ENCODE data around the gene TMC1.

Gene TMC1

GRCh38 chr9:72685911-72686310 lies 164.5 kb downstream of the TMC1 start:
- H4K12ac ChIP-seq (ENCODE audit: low read depth, low read length): no peak overlapping the region
- no peak overlapping the region for H3K4ac ChIP-seq (ENCODE audit: low read depth, low read length)
- no peak overlapping the region for H4K91ac ChIP-seq (ENCODE audit: low read depth, low read length)
- DNase-seq: no peak
- H3K4me1 ChIP-seq (ENCODE audit: control insufficient read depth in 1 of 2, insufficient read depth in 2 of 2, low read length in 2 of 2): no peaks in the 10 kb centered on the region
- WGBS (ENCODE audit: extremely low coverage, insufficient coverage, insufficient read length): no CpG with 5 or more reads among the region's 2 CpGs
- no peak overlapping the region for H4K8ac ChIP-seq (ENCODE audit: low read depth, low read length)
- H2BK12ac ChIP-seq (ENCODE audit: low read length): no peak overlapping the region
- H2BK120ac ChIP-seq (ENCODE audit: insufficient read depth, low read length, poor library complexity): no peak overlapping the region
- H3K18ac ChIP-seq (ENCODE audit: low read length): no peak overlapping the region
- H3K36me3 ChIP-seq (ENCODE audit: control insufficient read depth in 1 of 2, insufficient read depth in 2 of 2, low read length in 2 of 2): no peaks in the 10 kb centered on the region
- no peak overlapping the region for H3K9ac ChIP-seq (ENCODE audit: low read length)
- H3K27me3 ChIP-seq (ENCODE audit: insufficient read depth, low read length): no peaks in the 10 kb centered on the region
- H3K27ac ChIP-seq (ENCODE audit: low read depth, low read length): no peak overlapping the region
- no peaks in the 10 kb centered on the region for H3K9me3 ChIP-seq (ENCODE audit: insufficient read depth, low read depth, low read length)
- H2AK5ac ChIP-seq (ENCODE audit: low read length): no peak overlapping the region
- H3K4me3 ChIP-seq (ENCODE audit: low read depth, low read length): no peak overlapping the region
- H3K14ac ChIP-seq (ENCODE audit: low read length): no peak overlapping the region
- H3K79me1 ChIP-seq (ENCODE audit: low read length): no peaks in the 10 kb centered on the region
- no peaks in the 10 kb centered on the region for H3K79me2 ChIP-seq (ENCODE audit: control insufficient read depth, insufficient read depth, low read length, poor library complexity)
- H3K4me2 ChIP-seq (ENCODE audit: low read length): no peak overlapping the region
- H3K23ac ChIP-seq (ENCODE audit: low read length): no peak overlapping the region
- H2AFZ ChIP-seq (ENCODE audit: insufficient read depth, low read length, poor library complexity): no peak overlapping the region
- no peak overlapping the region for H2BK5ac ChIP-seq (ENCODE audit: low read depth, low read length, poor library complexity)

GRCh38 chr9:72687331-72687730 lies 165.9 kb downstream of the TMC1 start:
- Histone ChIP-seq H4K91ac (ENCODE audit: low read depth, low read length) (no peak overlapping the region), H2BK120ac (ENCODE audit: insufficient read depth, low read length, poor library complexity) (no peak overlapping the region), H3K4me1 (ENCODE audit: control insufficient read depth in 1 of 2, insufficient read depth in 2 of 2, low read length in 2 of 2) (peaks cover 0 to 7% of the 10 kb centered on the region in 2 experiments), H2AFZ (ENCODE audit: insufficient read depth, low read length, poor library complexity) (no peak overlapping the region), H4K12ac (ENCODE audit: low read depth, low read length) (no peak overlapping the region), H2BK12ac (ENCODE audit: low read length) (no peak overlapping the region), H3K9ac (ENCODE audit: low read length) (no peak overlapping the region), H3K23ac (ENCODE audit: low read length) (no peak overlapping the region), H4K8ac (ENCODE audit: low read depth, low read length) (no peak overlapping the region), H2AK5ac (ENCODE audit: low read length) (no peak overlapping the region), H3K9me3 (ENCODE audit: insufficient read depth, low read depth, low read length) (no peaks in the 10 kb centered on the region), H3K18ac (ENCODE audit: low read length) (no peak overlapping the region), H2BK5ac (ENCODE audit: low read depth, low read length, poor library complexity) (no peak overlapping the region), H3K4ac (ENCODE audit: low read depth, low read length) (no peak overlapping the region), H3K79me1 (ENCODE audit: low read length) (peaks cover 1% of the 10 kb centered on the region), H3K4me3 (ENCODE audit: low read depth, low read length) (no peak overlapping the region), H3K4me2 (ENCODE audit: low read length) (no peak overlapping the region), H3K27ac (ENCODE audit: low read depth, low read length) (no peak overlapping the region), H3K14ac (ENCODE audit: low read length) (no peak overlapping the region), H3K27me3 (ENCODE audit: insufficient read depth, low read length) (no peaks in the 10 kb centered on the region), H3K79me2 (ENCODE audit: control insufficient read depth, insufficient read depth, low read length, poor library complexity) (no peaks in the 10 kb centered on the region), H3K36me3 (ENCODE audit: control insufficient read depth in 1 of 2, insufficient read depth in 2 of 2, low read length in 2 of 2) (no peaks in the 10 kb centered on the region)
- DNase-seq: no peak

- H3K4me3 ChIP-seq (ENCODE audit: low read depth, low read length): no peak overlapping the region
- H3K36me3 ChIP-seq (ENCODE audit: control insufficient read depth in 1 of 2, insufficient read depth in 2 of 2, low read length in 2 of 2): no peaks in the 10 kb centered on the region
- no peaks in the 10 kb centered on the region for H3K79me2 ChIP-seq (ENCODE audit: control insufficient read depth, insufficient read depth, low read length, poor library complexity)
- H4K91ac ChIP-seq (ENCODE audit: low read depth, low read length): no peak overlapping the region
- peak overlapping the region; percentile 80 for H2BK12ac ChIP-seq (ENCODE audit: low read length)
- peak overlapping the region; percentile 28 for H4K8ac ChIP-seq (ENCODE audit: low read depth, low read length)
- H3K9ac ChIP-seq (ENCODE audit: low read length): no peak overlapping the region
- H3K14ac ChIP-seq (ENCODE audit: low read length): no peak overlapping the region
- peaks cover 1% of the 10 kb centered on the region for H3K79me1 ChIP-seq (ENCODE audit: low read length)
- H2BK120ac ChIP-seq (ENCODE audit: insufficient read depth, low read length, poor library complexity): peak overlapping the region; percentile 22
- no peak overlapping the region for H3K4ac ChIP-seq (ENCODE audit: low read depth, low read length)
- H2AFZ ChIP-seq (ENCODE audit: insufficient read depth, low read length, poor library complexity): no peak overlapping the region
- peak overlapping the region; percentile 53 for H3K27ac ChIP-seq (ENCODE audit: low read depth, low read length)
- H4K12ac ChIP-seq (ENCODE audit: low read depth, low read length): no peak overlapping the region
- H2AK5ac ChIP-seq (ENCODE audit: low read length): no peak overlapping the region
- peak overlapping the region; percentile 9 for H3K4me2 ChIP-seq (ENCODE audit: low read length)
- H3K18ac ChIP-seq (ENCODE audit: low read length): no peak overlapping the region
- no peaks in the 10 kb centered on the region for H3K9me3 ChIP-seq (ENCODE audit: insufficient read depth, low read depth, low read length)
- H3K4me1 ChIP-seq (ENCODE audit: control insufficient read depth in 1 of 2, insufficient read depth in 2 of 2, low read length in 2 of 2): peaks cover 0 to 7% of the 10 kb centered on the region in 2 experiments
- peak; percentile 87 to 90 for DNase-seq
- no peak overlapping the region for H3K23ac ChIP-seq (ENCODE audit: low read length)
- H3K27me3 ChIP-seq (ENCODE audit: insufficient read depth, low read length): no peaks in the 10 kb centered on the region
- H2BK5ac ChIP-seq (ENCODE audit: low read depth, low read length, poor library complexity): peak overlapping the region; percentile 56
Measured at GRCh38 chr9:72691671-72692070, 170.3 kb downstream of the TMC1 start.

GRCh38 chr9:72695365-72695764 lies 174.0 kb downstream of the TMC1 start:
- no peak overlapping the region for H4K12ac ChIP-seq (ENCODE audit: low read depth, low read length)
- no peak overlapping the region for H3K14ac ChIP-seq (ENCODE audit: low read length)
- no peaks in the 10 kb centered on the region for H3K9me3 ChIP-seq (ENCODE audit: insufficient read depth, low read depth, low read length)
- no CpG with 5 or more reads among the region's 3 CpGs for WGBS (ENCODE audit: extremely low coverage, insufficient coverage, insufficient read length)
- no peak overlapping the region for H3K23ac ChIP-seq (ENCODE audit: low read length)
- H2BK5ac ChIP-seq (ENCODE audit: low read depth, low read length, poor library complexity): no peak overlapping the region
- no peak overlapping the region for H4K8ac ChIP-seq (ENCODE audit: low read depth, low read length)
- H3K4me2 ChIP-seq (ENCODE audit: low read length): no peak overlapping the region
- no peak overlapping the region for H3K18ac ChIP-seq (ENCODE audit: low read length)
- peaks cover 1% of the 10 kb centered on the region for H3K79me1 ChIP-seq (ENCODE audit: low read length)
- H3K9ac ChIP-seq (ENCODE audit: low read length): no peak overlapping the region
- H4K91ac ChIP-seq (ENCODE audit: low read depth, low read length): no peak overlapping the region
- H3K27ac ChIP-seq (ENCODE audit: low read depth, low read length): no peak overlapping the region
- no peak overlapping the region for H2AK5ac ChIP-seq (ENCODE audit: low read length)
- no peak overlapping the region for H3K4ac ChIP-seq (ENCODE audit: low read depth, low read length)
- H3K27me3 ChIP-seq (ENCODE audit: insufficient read depth, low read length): no peaks in the 10 kb centered on the region
- H2BK12ac ChIP-seq (ENCODE audit: low read length): no peak overlapping the region
- H3K79me2 ChIP-seq (ENCODE audit: control insufficient read depth, insufficient read depth, low read length, poor library complexity): no peaks in the 10 kb centered on the region
- H3K4me3 ChIP-seq (ENCODE audit: low read depth, low read length): no peak overlapping the region
- no peak overlapping the region for H2AFZ ChIP-seq (ENCODE audit: insufficient read depth, low read length, poor library complexity)
- H2BK120ac ChIP-seq (ENCODE audit: insufficient read depth, low read length, poor library complexity): no peak overlapping the region
- H3K36me3 ChIP-seq (ENCODE audit: control insufficient read depth in 1 of 2, insufficient read depth in 2 of 2, low read length in 2 of 2): no peaks in the 10 kb centered on the region
- H3K4me1 ChIP-seq (ENCODE audit: control insufficient read depth in 1 of 2, insufficient read depth in 2 of 2, low read length in 2 of 2): peaks cover 0 to 7% of the 10 kb centered on the region in 2 experiments
- peak in 1 of 2 donors; percentile 26 for DNase-seq

DNA sequence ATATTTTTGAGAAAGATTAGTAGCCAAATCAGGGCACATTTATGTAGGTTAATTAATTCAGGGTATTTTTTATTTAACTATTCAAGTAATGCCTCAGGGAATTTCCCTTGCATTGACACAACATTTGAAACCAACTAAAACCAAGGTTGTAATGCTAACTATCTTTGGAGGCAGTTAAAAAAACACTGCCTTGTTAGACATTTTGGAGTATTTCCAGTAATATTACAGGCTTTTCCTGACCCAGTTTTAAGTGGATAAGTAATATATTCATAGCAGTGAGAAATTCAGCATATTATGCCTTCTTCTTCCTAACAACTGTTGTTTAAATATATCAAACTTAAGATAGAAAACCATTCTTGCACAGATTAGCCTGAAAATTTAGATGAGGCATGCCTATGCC lies 175.1 kb downstream of the TMC1 start:
- H3K4me2 ChIP-seq (ENCODE audit: low read length): no peak overlapping the region
- peaks cover 1% of the 10 kb centered on the region for H3K79me1 ChIP-seq (ENCODE audit: low read length)
- H2AK5ac ChIP-seq (ENCODE audit: low read length): no peak overlapping the region
- no peaks in the 10 kb centered on the region for H3K79me2 ChIP-seq (ENCODE audit: control insufficient read depth, insufficient read depth, low read length, poor library complexity)
- H3K27ac ChIP-seq (ENCODE audit: low read depth, low read length): no peak overlapping the region
- H3K23ac ChIP-seq (ENCODE audit: low read length): no peak overlapping the region
- H3K9ac ChIP-seq (ENCODE audit: low read length): no peak overlapping the region
- no peak overlapping the region for H2AFZ ChIP-seq (ENCODE audit: insufficient read depth, low read length, poor library complexity)
- no peak overlapping the region for H2BK120ac ChIP-seq (ENCODE audit: insufficient read depth, low read length, poor library complexity)
- no peak overlapping the region for H4K91ac ChIP-seq (ENCODE audit: low read depth, low read length)
- H3K4me3 ChIP-seq (ENCODE audit: low read depth, low read length): no peak overlapping the region
- H3K14ac ChIP-seq (ENCODE audit: low read length): no peak overlapping the region
- H4K8ac ChIP-seq (ENCODE audit: low read depth, low read length): no peak overlapping the region
- no peaks in the 10 kb centered on the region for H3K27me3 ChIP-seq (ENCODE audit: insufficient read depth, low read length)
- DNase-seq: no peak
- H3K4me1 ChIP-seq (ENCODE audit: control insufficient read depth in 1 of 2, insufficient read depth in 2 of 2, low read length in 2 of 2): peaks cover 0 to 7% of the 10 kb centered on the region in 2 experiments
- no peak overlapping the region for H2BK5ac ChIP-seq (ENCODE audit: low read depth, low read length, poor library complexity)
- no peak overlapping the region for H3K18ac ChIP-seq (ENCODE audit: low read length)
- no peak overlapping the region for H3K4ac ChIP-seq (ENCODE audit: low read depth, low read length)
- no peaks in the 10 kb centered on the region for H3K36me3 ChIP-seq (ENCODE audit: control insufficient read depth in 1 of 2, insufficient read depth in 2 of 2, low read length in 2 of 2)
- no peak overlapping the region for H4K12ac ChIP-seq (ENCODE audit: low read depth, low read length)
- no peak overlapping the region for H2BK12ac ChIP-seq (ENCODE audit: low read length)
- H3K9me3 ChIP-seq (ENCODE audit: insufficient read depth, low read depth, low read length): no peaks in the 10 kb centered on the region

Data from trophoblast cell (in vitro differentiated cells and primary cell).